Activated CD4-positive, alpha-beta memory T cell treated with anti-CD3 and anti-CD28 coated beads for 36 hours (primary cell): ENCODE measurements around the gene NOS3. TPM values are rescaled to one million over a fixed set of nuclear protein-coding genes. Genes with fewer than 3 reads are reported as not detected.

Experiments
- CTCF ChIA-PET: fragments of 350-600 bp; sonication (Branson Sonifier 250); formaldehyde crosslinking; loops from one replicate; lab custom pipeline; 2021; ENCODE audit warnings: antibody characterized with exemption, inconsistent platforms; lab: Charles Lee
- POLR2A ChIA-PET: fragments of 350-600 bp; sonication (Branson Sonifier 250); formaldehyde crosslinking; loops from one replicate; lab custom pipeline; 2021; ENCODE audit warnings: antibody characterized with exemption; lab: Charles Lee
- DNase-seq: peaks from one replicate; pipeline ENCODE4 v3.0.0-alpha.2; 2020
- H3K27ac Mint-ChIP-seq: one replicate; pipeline ENCODE4 v1.8.0; 2021; ENCODE audit warnings: mixed read lengths
- H3K27me3 Mint-ChIP-seq: one replicate; pipeline ENCODE4 v1.8.0; 2021; ENCODE audit warnings: mixed read lengths
- H3K36me3 Mint-ChIP-seq: one replicate; pipeline ENCODE4 v1.8.0; 2021; ENCODE audit warnings: mixed read lengths
- H3K4me1 Mint-ChIP-seq: one replicate; pipeline ENCODE4 v1.8.0; 2021; ENCODE audit warnings: low read depth, mixed read lengths
- H3K4me3 Mint-ChIP-seq: one replicate; pipeline ENCODE4 v1.8.0; 2021; ENCODE audit warnings: mild to moderate bottlenecking, mixed read lengths
- H3K9me3 Mint-ChIP-seq: one replicate; pipeline ENCODE4 v1.8.0; 2021; ENCODE audit warnings: mixed read lengths
- intact Hi-C: fragments of 100-400 bp; cut with micrococcal nuclease; formaldehyde crosslinking; loops from one replicate; pipeline ENCODE4 v1.15.1; 2023
- total RNA-seq, 2 experiments: library from RNA; stranded (reverse); gene quantifications; one replicate each; pipeline ENCODE4 v1.2.3, GENCODE V29; 2021

Gene NOS3
- total RNA-seq, 2 experiments from 2014 or later = 10.4 to 13.2 TPM

GRCh38 chr7:150954201-150954985, 36.4 kb upstream of the NOS3 start:
- ChIA-PET POLR2A (interaction anchor here (0.7 to 0.8 kb wide), 2 partner anchors 12 to 181 kb away, joined by 3 read pairs; no protein-coding TSS in a partner anchor), CTCF (interaction anchor here (0.7 kb wide), 1 partner anchor 31 kb away, joined by 3 read pairs; no protein-coding TSS in a partner anchor)
- no peak for DNase-seq
- Mint-ChIP-seq H3K4me1 (peaks cover 4% of the 10 kb centered on the region), H3K36me3 (peaks cover 2% of the 10 kb centered on the region), H3K9me3 (no peaks in the 10 kb centered on the region), H3K27ac (no peak overlapping the region), H3K4me3 (no peak overlapping the region), H3K27me3 (peaks cover 21% of the 10 kb centered on the region)
- intact Hi-C loops = no loop called here

- CTCF ChIA-PET = no interaction called here
- Mint-ChIP-seq H3K9me3 (no peaks in the 10 kb centered on the region), H3K27ac (no peak overlapping the region), H3K4me3 (no peak overlapping the region), H3K4me1 (peaks cover 8% of the 10 kb centered on the region), H3K36me3 (peaks cover 2% of the 10 kb centered on the region), H3K27me3 (peaks cover 25% of the 10 kb centered on the region)
- DNase-seq = no peak
- POLR2A ChIA-PET = no interaction called here
- intact Hi-C loops = no loop called here
These were observed 35.8 kb upstream of the NOS3 start for GRCh38 chr7:150954986-150955518.

- Mint-ChIP-seq H3K27ac (no peak overlapping the region), H3K9me3 (no peaks in the 10 kb centered on the region), H3K27me3 (peaks cover 29% of the 10 kb centered on the region), H3K4me1 (peaks cover 8% of the 10 kb centered on the region), H3K4me3 (no peak overlapping the region), H3K36me3 (peaks cover 2% of the 10 kb centered on the region)
- no peak for DNase-seq
- intact Hi-C loops = no loop called here
- CTCF ChIA-PET = interaction anchor here (0.8 kb wide), 1 partner anchor 30 kb away, joined by 3 read pairs; no protein-coding TSS in a partner anchor
- POLR2A ChIA-PET = no interaction called here
These were observed 35.1 kb upstream of the NOS3 start for GRCh38 chr7:150955519-150956394.

GRCh38 chr7:150956395-150957132, 34.3 kb upstream of the NOS3 start:
- intact Hi-C loops = no loop called here
- CTCF ChIA-PET = interaction anchor here (0.8 to 1.6 kb wide), 2 partner anchors 29 to 59 kb away, joined by 3 read pairs; no protein-coding TSS in a partner anchor
- Mint-ChIP-seq H3K27ac (no peak overlapping the region), H3K4me1 (peaks cover 8% of the 10 kb centered on the region), H3K4me3 (no peak overlapping the region), H3K36me3 (peaks cover under 1% of the 10 kb centered on the region), H3K27me3 (peaks cover 31% of the 10 kb centered on the region), H3K9me3 (no peaks in the 10 kb centered on the region)
- DNase-seq = no peak
- POLR2A ChIA-PET = no interaction called here

- no peaks in the 10 kb centered on the region for H3K36me3 Mint-ChIP-seq
- DNase-seq = no peak
- peaks cover 8% of the 10 kb centered on the region for H3K4me1 Mint-ChIP-seq
- no peak overlapping the region for H3K4me3 Mint-ChIP-seq
- no peaks in the 10 kb centered on the region for H3K9me3 Mint-ChIP-seq
- ChIA-PET POLR2A (no interaction called here), CTCF (interaction anchor here (0.8 to 1.6 kb wide), 3 partner anchors 28 to 61 kb away, joined by 3 read pairs; no protein-coding TSS in a partner anchor)
- H3K27ac Mint-ChIP-seq = no peak overlapping the region
- intact Hi-C loops = no loop called here
- peaks cover 31% of the 10 kb centered on the region for H3K27me3 Mint-ChIP-seq
These were observed 33.4 kb upstream of the NOS3 start for GRCh38 chr7:150957133-150958020.

GRCh38 chr7:150958062-150958552, 32.7 kb upstream of the NOS3 start:
- no peak overlapping the region for H3K27ac Mint-ChIP-seq
- CTCF ChIA-PET = interaction anchor here (1.0 to 1.6 kb wide), 2 partner anchors 60 kb away, joined by 3 read pairs; no protein-coding TSS in a partner anchor
- POLR2A ChIA-PET = no interaction called here

GRCh38 chr7:150958597-150958996, 32.2 kb upstream of the NOS3 start:
- no peaks in the 10 kb centered on the region for H3K36me3 Mint-ChIP-seq
- no peak overlapping the region for H3K4me3 Mint-ChIP-seq
- DNase-seq = no peak
- POLR2A ChIA-PET = no interaction called here
- intact Hi-C loops = no loop called here
- H3K9me3 Mint-ChIP-seq = no peaks in the 10 kb centered on the region
- H3K4me1 Mint-ChIP-seq = peaks cover 8% of the 10 kb centered on the region
- H3K27me3 Mint-ChIP-seq = peaks cover 31% of the 10 kb centered on the region
- CTCF ChIA-PET = interaction anchor here (1.0 to 1.8 kb wide), 3 partner anchors 39 to 61 kb away, joined by 3 to 4 read pairs (median 3); no protein-coding TSS in a partner anchor
- H3K27ac Mint-ChIP-seq = no peak overlapping the region

More at GRCh38 chr7:150958062-150958552, 32.7 kb upstream of the NOS3 start:
- Mint-ChIP-seq H3K27me3 (peaks cover 31% of the 10 kb centered on the region), H3K4me1 (peaks cover 8% of the 10 kb centered on the region), H3K4me3 (no peak overlapping the region), H3K36me3 (no peaks in the 10 kb centered on the region), H3K9me3 (no peaks in the 10 kb centered on the region)
- intact Hi-C loops = no loop called here
- DNase-seq = no peak

- POLR2A ChIA-PET = no interaction called here
- no peak overlapping the region for H3K4me3 Mint-ChIP-seq
These were observed 31.7 kb upstream of the NOS3 start for GRCh38 chr7:150959081-150959480.

GRCh38 chr7:150959739-150960734, 30.8 kb upstream of the NOS3 start:
- H3K27me3 Mint-ChIP-seq = peaks cover 31% of the 10 kb centered on the region
- no peak overlapping the region for H3K27ac Mint-ChIP-seq
- H3K4me3 Mint-ChIP-seq = no peak overlapping the region
- no peaks in the 10 kb centered on the region for H3K9me3 Mint-ChIP-seq
- CTCF ChIA-PET = interaction anchor here (0.7 to 10.7 kb wide), 7 partner anchors 25 to 83 kb away, joined by 3 to 108 read pairs (median 5); partner anchors contain the start of gene NOS3
- intact Hi-C loops = loop anchor here (5.0 kb wide), 1 partner anchor 152 kb away; no protein-coding TSS in a partner anchor
- POLR2A ChIA-PET = interaction anchor here (0.8 kb wide), 1 partner anchor 40 kb away, joined by 3 read pairs; no protein-coding TSS in a partner anchor
- DNase-seq = peak; percentile 54
- H3K36me3 Mint-ChIP-seq = no peaks in the 10 kb centered on the region
- H3K4me1 Mint-ChIP-seq = peaks cover 8% of the 10 kb centered on the region

More at GRCh38 chr7:150959081-150959480, 31.7 kb upstream of the NOS3 start:
- intact Hi-C loops = no loop called here
- Mint-ChIP-seq H3K4me1 (peaks cover 8% of the 10 kb centered on the region), H3K27ac (no peak overlapping the region), H3K27me3 (peaks cover 31% of the 10 kb centered on the region), H3K36me3 (no peaks in the 10 kb centered on the region), H3K9me3 (no peaks in the 10 kb centered on the region)
- CTCF ChIA-PET = interaction anchor here (0.8 to 1.8 kb wide), 4 partner anchors 27 to 82 kb away, joined by 3 to 5 read pairs (median 4); no protein-coding TSS in a partner anchor
- DNase-seq = no peak
